ENCODE data around the gene ACBD5.

- no peak for TF ChIP-seq CTCF (IDR thresholded peaks at IDR 0.05; ENCODE audit: poor library complexity)
- TF ChIP-seq EZH2 (IDR thresholded peaks at IDR 0.05; ENCODE audit: borderline replicate concordance): no peak
Observed at GRCh38 chr10:27157150-27157549, 83.4 kb downstream of the ACBD5 start.

Measured in hepatocyte (in vitro differentiated cells).